Uterus (tissue), 2 donors: ENCODE measurements around the gene NFIA.

Experiments used
- POLR2A ChIP-seq, 2 donors: fragments of 450-650 bp; IDR thresholded peaks; one replicate each; pipeline ENCODE4 v1.6.1; 2016; ENCODE audit warnings: antibody characterized with exemption in 2 of 2, mild to moderate bottlenecking in 1 of 2, moderate library complexity in 1 of 2
- TF ChIP-seq, protein P1 (sequence below), 4 experiments: fragments of 200-600 bp in 2 of 4; fragments of 450-650 bp in 2 of 4; sonication (generic) in 2 of 4; IDR thresholded peaks; one replicate each; pipeline ENCODE4 v1.5.1; 2016 to 2019; ENCODE audit warnings: antibody characterized with exemption in 4 of 4, mild to moderate bottlenecking in 2 of 4, moderate library complexity in 1 of 4

GRCh38 chr1:61299463-61299862 is 217.1 kb downstream of the NFIA start:
- no peak for TF ChIP-seq POLR2A (IDR thresholded peaks at IDR 0.05)
- TF ChIP-seq, protein P1, sequence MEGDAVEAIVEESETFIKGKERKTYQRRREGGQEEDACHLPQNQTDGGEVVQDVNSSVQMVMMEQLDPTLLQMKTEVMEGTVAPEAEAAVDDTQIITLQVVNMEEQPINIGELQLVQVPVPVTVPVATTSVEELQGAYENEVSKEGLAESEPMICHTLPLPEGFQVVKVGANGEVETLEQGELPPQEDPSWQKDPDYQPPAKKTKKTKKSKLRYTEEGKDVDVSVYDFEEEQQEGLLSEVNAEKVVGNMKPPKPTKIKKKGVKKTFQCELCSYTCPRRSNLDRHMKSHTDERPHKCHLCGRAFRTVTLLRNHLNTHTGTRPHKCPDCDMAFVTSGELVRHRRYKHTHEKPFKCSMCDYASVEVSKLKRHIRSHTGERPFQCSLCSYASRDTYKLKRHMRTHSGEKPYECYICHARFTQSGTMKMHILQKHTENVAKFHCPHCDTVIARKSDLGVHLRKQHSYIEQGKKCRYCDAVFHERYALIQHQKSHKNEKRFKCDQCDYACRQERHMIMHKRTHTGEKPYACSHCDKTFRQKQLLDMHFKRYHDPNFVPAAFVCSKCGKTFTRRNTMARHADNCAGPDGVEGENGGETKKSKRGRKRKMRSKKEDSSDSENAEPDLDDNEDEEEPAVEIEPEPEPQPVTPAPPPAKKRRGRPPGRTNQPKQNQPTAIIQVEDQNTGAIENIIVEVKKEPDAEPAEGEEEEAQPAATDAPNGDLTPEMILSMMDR (IDR thresholded peaks at IDR 0.05) = no peak
